WTC11 (cell line): Measurements from ENCODE around the gene RPP30.

Experiments
- CREB1 ChIP-seq: sonication (generic); formaldehyde crosslinking; IDR thresholded peaks from 2 replicates; pipeline ENCODE4 v1.8.0; 2023; ENCODE audit warnings: mild to moderate bottlenecking, missing genetic modification reagents
- ELF4 ChIP-seq: sonication (generic); formaldehyde crosslinking; IDR thresholded peaks from 2 replicates; pipeline ENCODE4 v1.8.1; 2022; ENCODE audit warnings: low read depth, mild to moderate bottlenecking, moderate library complexity, missing genetic modification reagents
- ESRRA ChIP-seq: sonication (generic); formaldehyde crosslinking; IDR thresholded peaks from 2 replicates; pipeline ENCODE4 v1.8.1; 2022; ENCODE audit warnings: mild to moderate bottlenecking, missing genetic modification reagents, borderline replicate concordance
- FOXP1 ChIP-seq: sonication (generic); formaldehyde crosslinking; IDR thresholded peaks from 2 replicates; pipeline ENCODE4 v1.8.0; 2022; ENCODE audit warnings: missing genetic modification reagents, mild to moderate bottlenecking, moderate library complexity, borderline replicate concordance
- ZNF317 ChIP-seq: sonication (generic); formaldehyde crosslinking; IDR thresholded peaks from 2 replicates; pipeline ENCODE4 v1.8.1; 2023; ENCODE audit warnings: low read depth, mild to moderate bottlenecking, moderate library complexity, missing genetic modification reagents, borderline replicate concordance
- TF ChIP-seq, protein P1 (sequence below): sonication (generic); formaldehyde crosslinking; conservative IDR thresholded peaks from 2 replicates; pipeline ENCODE4 v1.8.1; 2022; ENCODE audit warnings: mild to moderate bottlenecking, missing genetic modification reagents
- TF ChIP-seq, protein P2 (sequence below): fragments of 200-600 bp; IDR thresholded peaks from 2 replicates; pipeline ENCODE4 v1.8.0; 2022; ENCODE audit warnings: antibody characterized with exemption
- TF ChIP-seq, protein P3 (sequence below): sonication (generic); formaldehyde crosslinking; IDR thresholded peaks from 2 replicates; pipeline ENCODE4 v1.8.0; 2022; ENCODE audit warnings: mild to moderate bottlenecking, missing genetic modification reagents
- TF ChIP-seq, protein P4 (sequence below): fragments of 250-450 bp; sonication (Bioruptor Pico); IDR thresholded peaks from 2 replicates; pipeline ENCODE4 v1.9.0; 2021; ENCODE audit warnings: mild to moderate bottlenecking, borderline replicate concordance

DNA sequence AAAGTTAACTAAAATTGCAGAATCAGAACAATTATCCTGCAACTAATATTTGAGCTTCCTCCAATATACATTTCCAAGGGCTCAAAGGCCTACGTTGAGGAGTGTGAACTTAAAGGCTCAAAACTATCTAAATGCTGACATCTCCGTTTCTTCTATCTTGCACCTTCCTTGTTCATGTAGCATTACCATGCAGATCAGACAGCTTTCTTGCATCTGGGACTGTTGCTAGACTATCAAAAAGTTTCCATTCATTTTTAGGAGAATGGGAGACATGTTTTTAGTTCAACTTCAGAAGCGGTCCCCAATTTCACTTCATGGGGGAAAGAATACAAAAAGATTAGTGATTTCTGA lies 46.2 kb downstream of the RPP30 start:
- TF ChIP-seq, protein P1, sequence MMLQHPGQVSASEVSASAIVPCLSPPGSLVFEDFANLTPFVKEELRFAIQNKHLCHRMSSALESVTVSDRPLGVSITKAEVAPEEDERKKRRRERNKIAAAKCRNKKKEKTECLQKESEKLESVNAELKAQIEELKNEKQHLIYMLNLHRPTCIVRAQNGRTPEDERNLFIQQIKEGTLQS (CRISPR knock-in tag) = no peak
- TF ChIP-seq, protein P2, sequence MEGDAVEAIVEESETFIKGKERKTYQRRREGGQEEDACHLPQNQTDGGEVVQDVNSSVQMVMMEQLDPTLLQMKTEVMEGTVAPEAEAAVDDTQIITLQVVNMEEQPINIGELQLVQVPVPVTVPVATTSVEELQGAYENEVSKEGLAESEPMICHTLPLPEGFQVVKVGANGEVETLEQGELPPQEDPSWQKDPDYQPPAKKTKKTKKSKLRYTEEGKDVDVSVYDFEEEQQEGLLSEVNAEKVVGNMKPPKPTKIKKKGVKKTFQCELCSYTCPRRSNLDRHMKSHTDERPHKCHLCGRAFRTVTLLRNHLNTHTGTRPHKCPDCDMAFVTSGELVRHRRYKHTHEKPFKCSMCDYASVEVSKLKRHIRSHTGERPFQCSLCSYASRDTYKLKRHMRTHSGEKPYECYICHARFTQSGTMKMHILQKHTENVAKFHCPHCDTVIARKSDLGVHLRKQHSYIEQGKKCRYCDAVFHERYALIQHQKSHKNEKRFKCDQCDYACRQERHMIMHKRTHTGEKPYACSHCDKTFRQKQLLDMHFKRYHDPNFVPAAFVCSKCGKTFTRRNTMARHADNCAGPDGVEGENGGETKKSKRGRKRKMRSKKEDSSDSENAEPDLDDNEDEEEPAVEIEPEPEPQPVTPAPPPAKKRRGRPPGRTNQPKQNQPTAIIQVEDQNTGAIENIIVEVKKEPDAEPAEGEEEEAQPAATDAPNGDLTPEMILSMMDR = no peak
- no peak for TF ChIP-seq FOXP1 (CRISPR knock-in tag)
- TF ChIP-seq CREB1 (CRISPR knock-in tag) = no peak
- TF ChIP-seq ELF4 = no peak
- TF ChIP-seq ESRRA (CRISPR knock-in tag) = no peak
- TF ChIP-seq, protein P3, sequence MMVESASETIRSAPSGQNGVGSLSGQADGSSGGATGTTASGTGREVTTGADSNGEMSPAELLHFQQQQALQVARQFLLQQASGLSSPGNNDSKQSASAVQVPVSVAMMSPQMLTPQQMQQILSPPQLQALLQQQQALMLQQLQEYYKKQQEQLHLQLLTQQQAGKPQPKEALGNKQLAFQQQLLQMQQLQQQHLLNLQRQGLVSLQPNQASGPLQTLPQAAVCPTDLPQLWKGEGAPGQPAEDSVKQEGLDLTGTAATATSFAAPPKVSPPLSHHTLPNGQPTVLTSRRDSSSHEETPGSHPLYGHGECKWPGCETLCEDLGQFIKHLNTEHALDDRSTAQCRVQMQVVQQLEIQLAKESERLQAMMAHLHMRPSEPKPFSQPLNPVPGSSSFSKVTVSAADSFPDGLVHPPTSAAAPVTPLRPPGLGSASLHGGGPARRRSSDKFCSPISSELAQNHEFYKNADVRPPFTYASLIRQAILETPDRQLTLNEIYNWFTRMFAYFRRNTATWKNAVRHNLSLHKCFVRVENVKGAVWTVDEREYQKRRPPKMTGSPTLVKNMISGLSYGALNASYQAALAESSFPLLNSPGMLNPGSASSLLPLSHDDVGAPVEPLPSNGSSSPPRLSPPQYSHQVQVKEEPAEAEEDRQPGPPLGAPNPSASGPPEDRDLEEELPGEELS (CRISPR knock-in tag) = no peak
- no peak for TF ChIP-seq ZNF317 (CRISPR knock-in tag)
- TF ChIP-seq, protein P4, sequence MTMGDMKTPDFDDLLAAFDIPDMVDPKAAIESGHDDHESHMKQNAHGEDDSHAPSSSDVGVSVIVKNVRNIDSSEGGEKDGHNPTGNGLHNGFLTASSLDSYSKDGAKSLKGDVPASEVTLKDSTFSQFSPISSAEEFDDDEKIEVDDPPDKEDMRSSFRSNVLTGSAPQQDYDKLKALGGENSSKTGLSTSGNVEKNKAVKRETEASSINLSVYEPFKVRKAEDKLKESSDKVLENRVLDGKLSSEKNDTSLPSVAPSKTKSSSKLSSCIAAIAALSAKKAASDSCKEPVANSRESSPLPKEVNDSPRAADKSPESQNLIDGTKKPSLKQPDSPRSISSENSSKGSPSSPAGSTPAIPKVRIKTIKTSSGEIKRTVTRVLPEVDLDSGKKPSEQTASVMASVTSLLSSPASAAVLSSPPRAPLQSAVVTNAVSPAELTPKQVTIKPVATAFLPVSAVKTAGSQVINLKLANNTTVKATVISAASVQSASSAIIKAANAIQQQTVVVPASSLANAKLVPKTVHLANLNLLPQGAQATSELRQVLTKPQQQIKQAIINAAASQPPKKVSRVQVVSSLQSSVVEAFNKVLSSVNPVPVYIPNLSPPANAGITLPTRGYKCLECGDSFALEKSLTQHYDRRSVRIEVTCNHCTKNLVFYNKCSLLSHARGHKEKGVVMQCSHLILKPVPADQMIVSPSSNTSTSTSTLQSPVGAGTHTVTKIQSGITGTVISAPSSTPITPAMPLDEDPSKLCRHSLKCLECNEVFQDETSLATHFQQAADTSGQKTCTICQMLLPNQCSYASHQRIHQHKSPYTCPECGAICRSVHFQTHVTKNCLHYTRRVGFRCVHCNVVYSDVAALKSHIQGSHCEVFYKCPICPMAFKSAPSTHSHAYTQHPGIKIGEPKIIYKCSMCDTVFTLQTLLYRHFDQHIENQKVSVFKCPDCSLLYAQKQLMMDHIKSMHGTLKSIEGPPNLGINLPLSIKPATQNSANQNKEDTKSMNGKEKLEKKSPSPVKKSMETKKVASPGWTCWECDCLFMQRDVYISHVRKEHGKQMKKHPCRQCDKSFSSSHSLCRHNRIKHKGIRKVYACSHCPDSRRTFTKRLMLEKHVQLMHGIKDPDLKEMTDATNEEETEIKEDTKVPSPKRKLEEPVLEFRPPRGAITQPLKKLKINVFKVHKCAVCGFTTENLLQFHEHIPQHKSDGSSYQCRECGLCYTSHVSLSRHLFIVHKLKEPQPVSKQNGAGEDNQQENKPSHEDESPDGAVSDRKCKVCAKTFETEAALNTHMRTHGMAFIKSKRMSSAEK (CRISPR knock-in tag) = no peak
